Stimulated activated CD8-positive, alpha-beta memory T cell treated with anti-CD3 and anti-CD28 coated beads, Interleukin-12 subunit alpha, Interleukin-12 subunit beta, amount 100 ng/mL, for 24 hours (primary cell): ENCODE measurements around the gene GMCL2.
"Not testable (repeated sequence)": the region's sequence is repeated elsewhere in the genome, so short reads cannot be mapped to it uniquely, and the experiment has no call there.

Experiments used
- DNase-seq: peaks from one replicate; pipeline ENCODE4 v3.0.0-alpha.2; 2020; ENCODE audit errors: extremely low read depth

GMCL2 gene

DNA sequence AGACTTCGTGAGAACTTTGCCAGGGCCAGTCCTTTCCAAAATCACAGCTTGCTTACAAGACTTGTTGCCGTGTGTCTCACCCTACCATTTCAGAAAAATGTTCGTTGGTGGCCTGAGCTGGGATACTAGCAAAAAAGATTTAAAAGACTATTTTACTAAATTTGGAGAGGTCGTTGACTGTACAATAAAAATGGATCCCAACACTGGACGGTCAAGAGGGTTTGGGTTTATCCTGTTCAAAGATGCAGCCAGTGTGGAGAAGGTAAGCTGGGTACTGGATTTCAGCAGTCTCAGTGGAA, 18.5 kb upstream of the GMCL2 start:
- DNase-seq = no peak

DNA sequence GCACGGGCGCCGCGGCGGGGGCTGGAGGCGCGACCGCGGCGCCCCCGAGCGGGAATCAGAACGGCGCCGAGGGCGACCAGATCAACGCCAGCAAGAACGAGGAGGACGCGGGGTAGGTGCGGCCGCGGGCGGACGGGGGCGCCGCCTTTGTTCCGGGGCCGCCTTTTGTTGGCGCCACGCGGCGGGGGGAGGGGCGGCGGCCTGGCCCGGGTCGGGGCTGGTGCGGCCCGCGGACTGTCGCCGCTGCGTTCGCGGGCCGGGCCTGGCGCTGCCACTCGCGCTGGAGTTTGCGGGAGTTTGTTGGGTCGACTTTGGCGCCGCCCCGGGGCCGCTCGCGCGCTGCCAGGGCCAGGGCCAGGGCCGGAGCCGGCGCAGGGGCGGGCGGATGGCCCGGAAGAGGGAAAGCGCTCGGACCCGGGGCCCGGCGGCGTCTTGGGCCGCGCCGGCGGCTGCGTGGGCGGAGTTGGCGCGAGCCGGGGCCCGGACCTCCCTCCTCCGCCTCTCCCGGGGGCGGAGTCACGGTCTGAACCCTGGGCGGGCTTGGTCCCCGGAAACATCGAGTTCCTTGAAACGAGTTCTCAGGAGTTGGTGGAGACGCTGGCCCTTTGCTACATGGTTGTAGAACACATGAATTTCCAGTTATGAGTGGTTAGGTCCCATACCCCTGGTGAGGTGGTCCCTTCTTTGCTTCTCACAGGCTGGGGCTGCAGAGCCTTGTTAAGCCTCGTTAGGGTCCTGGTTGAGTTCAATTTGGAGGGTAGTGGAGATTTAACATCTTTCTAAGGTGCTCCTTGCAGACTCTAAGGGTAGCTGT, 18.0 kb upstream of the GMCL2 start:
- peak; percentile 51 for DNase-seq

DNA sequence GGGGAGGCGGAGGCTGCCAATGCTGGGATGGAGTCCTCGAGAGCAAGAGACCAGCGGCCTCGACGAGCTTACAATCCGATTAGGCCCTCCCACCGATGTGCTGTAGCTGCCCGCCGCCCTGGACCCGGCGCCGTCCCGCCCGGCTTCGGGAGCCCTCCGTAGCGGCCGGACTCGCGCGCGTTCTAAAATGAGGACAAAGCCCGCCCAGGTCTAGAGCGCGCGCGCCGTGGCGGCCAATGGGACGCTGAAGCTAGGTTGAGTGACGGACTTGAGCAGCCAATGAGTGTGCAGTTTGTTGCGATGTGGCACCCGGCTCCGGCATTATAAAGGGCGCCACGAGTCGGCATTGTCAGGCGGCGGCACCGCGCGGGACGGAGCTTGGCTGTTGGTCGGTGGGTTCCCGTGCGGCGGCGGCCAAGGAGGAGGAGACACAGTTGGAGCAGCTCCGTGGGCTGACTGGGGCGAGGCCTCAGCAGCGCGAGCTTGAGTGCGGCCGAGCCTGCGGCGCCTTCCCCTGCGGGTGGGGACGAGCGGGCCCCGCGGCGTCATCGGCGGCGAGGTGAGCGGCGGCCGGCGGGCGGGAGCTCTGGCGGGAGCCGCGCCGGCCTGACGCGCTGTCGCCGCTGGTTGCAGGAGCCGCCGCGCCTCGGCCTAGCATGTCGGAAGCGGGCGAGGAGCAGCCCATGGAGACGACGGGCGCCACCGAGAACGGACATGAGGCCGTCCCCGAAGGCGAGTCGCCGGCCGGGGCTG, 17.2 kb upstream of the GMCL2 start, which contains the start of gene HNRNPAB:
Gene HNRNPAB (plus strand): TSS at position 352 of the 753 bp plus-strand sequence. CDS start 305 bp downstream, at position 657.
- peak; percentile 79 for DNase-seq

DNA sequence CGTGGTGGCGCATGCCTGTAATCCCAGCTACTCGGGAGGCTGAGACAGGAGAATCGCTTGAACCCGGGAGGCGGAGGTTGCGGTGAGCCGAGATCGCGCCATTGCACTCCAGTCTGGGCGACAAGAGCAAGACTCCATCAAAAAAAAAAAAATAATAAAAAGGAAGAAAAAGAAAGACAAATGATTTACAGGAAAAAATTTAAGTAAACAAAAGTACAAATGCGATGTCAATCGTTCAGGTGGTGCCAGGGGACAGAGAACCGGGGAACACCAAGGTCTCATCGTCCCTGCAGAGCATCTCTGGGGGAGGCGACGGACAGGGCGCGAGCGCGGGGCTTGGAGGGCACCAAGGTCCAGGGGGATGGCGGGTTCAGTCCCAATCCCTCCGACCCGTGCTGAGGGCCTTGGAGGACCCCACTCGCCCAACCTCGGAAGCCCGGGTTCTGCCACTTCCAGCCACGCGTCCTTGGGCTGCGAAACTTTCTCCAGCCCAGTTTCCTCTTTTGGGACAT, 16.6 kb upstream of the GMCL2 start:
- no peak for DNase-seq

DNA sequence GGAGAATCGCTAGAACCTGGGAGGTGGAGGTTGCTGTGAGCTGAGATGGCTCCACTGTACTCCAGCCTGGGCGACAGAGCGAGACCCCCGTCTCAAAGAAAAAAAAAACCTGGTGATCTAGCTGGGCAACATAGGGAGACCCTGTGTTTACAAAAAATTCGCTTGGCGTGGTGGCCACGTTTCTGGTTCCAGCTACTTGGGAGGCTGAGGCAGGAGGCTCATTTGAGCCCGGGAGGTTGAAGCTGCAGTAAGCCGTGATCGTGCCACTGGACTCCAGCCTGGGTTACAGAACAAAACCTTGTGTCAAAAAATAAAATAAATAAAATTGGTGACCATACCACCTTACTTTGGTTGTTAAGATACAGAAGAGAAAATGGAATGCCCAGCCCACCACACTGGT, 15.4 kb upstream of the GMCL2 start:
- DNase-seq = no peak

DNA sequence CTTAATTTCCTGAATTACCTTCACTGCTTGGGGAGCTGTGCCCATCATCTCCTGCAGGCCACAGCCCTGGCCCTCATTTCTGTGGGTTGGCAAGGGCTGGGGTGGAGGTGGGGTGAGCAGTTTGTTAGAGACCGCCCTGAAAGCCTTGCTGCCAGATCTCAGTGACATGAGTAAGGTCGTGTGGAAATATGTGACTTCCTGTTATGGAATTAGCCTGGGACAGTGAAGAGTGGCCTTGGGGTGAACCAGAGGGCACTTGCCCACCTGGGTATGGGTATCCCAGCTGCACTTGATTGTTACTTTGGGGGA, 14.7 kb upstream of the GMCL2 start:
- DNase-seq = no peak

DNA sequence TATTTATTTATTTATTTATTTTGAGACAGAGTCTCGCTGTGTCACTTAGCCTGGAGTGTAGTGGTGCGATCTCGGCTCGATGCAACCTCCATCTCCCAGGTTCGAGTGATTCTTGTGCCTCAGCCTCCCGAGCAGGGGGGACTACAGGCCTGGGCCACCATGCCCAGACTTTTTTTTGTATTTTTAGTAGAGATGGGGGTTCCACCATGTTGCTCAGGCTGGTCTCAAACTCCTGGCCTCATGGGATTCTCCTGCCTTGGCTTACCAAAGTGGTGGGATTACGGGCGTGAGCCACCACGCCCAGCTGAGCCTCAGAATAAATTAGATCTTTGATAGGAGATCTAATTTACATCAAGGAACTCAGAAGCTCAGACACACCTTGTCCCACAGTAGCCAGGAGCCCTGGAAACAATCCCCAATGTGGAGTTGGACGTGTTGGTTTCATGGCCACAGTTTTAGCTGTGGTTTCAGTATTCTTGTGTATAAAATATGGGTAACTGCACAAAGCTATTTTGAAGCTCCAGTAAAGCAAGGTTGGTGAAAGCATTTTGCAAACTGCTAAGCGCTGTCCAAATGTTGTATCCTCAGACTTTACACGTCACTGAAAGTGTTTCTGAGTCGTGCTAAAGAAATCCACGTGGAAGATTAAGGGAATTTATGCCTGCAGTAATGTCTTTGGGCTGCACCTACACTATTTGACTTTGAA, 14.2 kb upstream of the GMCL2 start:
- DNase-seq = no peak

DNA sequence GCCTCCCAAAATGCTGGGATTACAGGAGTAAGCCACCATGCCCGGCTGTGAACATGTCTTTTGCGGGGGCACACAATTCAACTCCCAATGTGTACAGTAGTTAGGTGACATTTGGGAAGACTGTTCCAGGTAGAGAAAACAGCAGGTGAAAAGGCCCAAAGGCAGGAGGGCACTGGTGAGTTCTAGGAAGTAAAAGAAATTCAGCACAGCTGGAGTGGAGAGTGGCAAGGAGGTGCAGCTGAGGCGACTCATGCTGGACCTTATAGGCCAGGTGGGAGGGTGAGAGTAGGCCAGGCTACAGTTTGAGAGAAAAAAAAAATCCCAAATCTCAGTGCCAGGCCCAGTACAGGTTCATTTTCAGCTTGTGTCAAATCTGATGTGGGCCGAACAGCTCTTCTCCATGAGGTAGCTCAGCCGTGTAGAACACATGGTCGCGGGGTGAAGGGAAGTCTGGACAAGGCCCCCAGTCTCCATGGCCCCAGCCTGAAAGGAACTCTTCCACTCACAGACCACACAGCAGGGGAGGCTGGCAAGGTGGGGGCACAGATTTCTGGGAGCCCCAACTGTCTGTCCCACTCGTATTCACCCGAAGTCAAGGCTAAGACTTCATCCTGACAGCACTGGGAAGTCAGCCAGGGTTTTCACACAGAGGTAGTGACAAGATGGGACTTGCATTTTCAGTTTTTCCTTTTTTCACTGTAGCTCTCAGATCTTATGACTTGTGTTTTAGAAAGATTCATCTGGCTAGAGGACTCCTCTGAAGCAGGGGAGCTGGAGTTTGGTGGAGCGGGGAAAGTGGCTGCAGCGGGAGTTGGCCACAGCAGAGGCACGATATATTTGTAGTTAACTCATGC, 12.6 kb upstream of the GMCL2 start:
- no peak for DNase-seq

DNA sequence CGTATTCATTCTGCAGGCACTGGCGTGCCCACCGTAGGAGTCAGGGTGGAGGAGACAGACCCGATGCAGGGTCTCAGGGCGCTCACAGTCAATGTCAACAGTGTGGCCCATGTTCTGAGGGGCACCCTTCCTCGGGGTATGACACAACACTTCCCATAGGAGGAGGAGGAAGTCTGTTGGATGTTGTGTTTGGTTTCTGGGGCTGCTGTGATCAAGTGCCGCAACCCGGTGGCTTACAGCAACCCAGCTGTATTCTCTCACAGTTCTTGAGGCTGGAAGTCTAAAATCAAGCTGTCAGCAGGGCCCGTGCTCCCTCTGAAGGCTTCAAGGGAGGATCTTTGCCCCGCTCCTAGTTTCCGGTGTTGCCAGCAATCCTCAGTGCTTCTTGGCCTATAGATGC, 11.5 kb upstream of the GMCL2 start:
- DNase-seq = no peak

DNA sequence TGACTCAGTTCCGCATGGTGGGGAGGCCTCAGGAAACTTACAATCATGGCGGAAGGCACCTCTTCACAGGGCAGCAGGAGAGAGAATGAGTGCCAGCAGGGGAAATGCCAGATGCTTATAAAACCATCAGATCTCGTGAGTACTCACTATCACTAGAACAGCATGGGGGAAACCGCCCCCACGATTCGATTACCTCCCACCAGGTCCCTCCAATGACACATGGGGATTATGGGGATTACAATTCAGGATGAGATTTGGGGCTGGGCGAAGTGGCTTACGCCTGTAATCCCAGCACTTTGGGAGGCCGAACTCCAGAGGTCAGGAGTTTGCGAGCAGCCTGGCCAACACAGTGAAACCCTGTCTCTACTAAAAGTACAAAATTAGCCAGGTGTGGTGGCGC, 11.0 kb upstream of the GMCL2 start:
- DNase-seq = not testable (repeated sequence)

DNA sequence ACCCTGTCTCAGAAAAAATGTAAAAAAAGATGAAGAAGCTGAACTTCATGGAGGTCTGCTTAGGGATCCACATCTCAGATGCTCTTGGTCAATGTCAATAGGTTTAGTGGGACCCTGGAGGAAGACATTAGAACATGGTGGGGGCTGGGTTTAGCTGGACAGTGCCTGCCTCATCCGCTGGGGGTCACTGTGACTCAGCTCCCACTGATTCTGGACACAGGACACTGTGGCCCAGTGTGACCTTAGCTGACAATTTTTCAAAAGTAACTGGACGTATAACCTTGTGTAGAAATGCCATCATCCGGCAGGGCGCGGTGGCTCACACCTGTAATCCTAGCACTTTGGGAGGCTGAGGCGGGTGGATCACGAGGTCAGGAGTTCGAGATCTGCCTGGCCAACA, 9.8 kb upstream of the GMCL2 start:
- no peak for DNase-seq

DNA sequence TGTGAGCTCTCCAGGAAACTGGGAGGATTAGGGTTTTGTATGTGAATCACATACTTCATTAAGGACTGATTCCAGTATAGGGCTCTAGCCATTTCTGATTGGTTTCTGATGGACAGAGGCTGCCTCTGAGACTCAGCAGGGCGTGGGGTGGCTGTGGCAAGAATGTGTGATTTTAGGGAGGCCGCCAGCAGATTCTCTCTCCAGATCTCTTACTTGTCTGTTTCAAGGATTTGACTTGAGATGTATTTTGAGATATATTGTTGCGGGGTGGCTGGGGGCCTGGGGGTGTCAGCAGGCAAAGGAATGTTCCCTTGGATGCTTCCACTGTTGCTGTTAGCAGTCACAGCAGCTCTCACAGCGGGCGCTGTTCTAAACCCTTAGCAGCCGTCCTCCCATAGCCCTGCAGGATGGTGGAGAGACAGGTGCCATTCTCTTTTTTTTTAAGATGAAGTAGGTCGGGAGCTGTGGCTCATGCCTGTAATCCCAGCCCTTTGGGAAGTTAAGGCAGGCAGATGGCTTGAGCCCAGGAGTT, 9.2 kb upstream of the GMCL2 start:
- no peak for DNase-seq

DNA sequence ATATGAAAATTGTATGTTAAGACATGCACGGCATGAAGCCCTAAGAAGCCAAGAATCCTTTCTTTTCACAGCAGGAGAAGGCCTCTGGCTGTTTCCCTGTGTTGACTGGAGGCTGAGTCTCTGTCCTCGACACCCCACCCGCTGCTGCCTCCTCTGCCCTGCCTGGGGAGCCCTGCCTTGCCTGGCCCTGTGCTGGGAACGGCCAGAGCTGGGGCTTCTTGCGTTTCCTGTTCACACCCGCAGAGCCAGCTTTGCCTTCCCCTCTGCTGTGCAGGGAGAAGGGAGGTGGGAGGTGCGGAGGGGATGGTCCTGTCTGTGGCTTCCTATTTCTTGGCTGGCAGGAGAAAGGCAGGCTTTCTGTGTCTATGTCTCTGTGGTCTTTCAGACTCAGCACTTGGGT, 6.9 kb upstream of the GMCL2 start:
- DNase-seq = no peak

DNA sequence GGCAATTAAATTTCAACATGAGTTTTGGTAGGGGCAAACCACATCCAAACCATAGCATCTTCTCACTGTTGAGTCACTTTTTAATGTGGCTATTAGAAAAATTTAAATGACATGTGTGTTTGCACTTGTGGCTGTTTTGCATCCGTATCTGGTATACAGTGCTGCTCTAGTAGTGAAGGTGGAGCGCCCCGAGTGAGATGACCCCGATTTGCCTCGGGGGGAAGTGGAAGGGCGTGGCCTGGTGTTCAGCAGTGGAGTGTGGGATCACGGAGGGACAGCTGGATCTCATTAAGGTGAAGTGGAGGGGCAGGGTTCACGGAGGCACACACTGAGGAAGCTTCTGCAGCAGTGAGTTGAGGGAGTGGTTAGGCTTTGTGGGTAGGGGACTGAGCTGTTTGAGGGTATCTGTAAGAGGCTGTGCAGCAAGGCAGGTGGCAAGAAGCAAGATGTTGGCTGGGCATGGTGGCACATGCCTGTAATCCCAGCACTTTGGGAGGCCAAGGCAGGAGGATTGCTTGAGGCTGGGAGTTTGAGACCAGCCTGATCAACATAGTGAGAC, 6.2 kb upstream of the GMCL2 start:
- no peak for DNase-seq

DNA sequence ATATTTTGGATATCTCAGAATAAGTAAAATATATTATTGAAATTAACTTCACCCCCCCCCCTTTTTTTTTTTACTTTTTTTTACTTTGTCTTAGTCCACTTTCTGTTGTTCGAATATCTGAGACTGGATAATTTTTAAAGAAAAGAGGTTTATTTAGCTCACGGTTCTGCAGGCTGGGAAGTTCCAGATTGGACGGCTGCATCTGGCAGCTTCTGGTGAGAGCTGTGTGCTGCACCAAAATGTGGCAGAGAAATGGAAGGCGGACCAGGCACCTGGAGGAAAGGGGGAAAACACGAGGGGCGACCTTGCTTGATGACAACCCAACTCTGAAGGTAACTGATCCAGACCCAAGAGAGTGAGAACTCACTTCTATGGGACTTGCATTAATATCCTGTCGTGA, 5.6 kb upstream of the GMCL2 start:
- DNase-seq = no peak

DNA sequence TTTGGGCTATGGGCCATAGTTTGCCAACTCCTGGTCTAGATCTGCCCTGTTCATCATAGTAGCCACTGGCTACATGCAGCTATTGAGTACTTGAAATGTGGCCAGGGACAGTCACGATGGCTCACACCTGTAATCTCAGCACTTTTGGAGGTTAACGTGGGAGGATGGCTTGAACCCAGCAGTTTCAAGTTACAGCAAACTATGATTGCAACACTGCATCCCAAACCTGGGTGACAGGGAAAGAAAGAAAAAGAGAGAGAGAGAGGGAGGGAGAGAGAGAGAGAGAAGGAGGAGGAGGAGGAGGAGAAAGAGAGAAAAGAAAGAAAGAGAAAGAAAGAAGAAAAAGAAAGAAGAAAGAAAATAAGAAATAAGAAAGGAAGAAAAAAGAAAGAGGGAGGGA, 5.1 kb upstream of the GMCL2 start:
- DNase-seq = no peak

DNA sequence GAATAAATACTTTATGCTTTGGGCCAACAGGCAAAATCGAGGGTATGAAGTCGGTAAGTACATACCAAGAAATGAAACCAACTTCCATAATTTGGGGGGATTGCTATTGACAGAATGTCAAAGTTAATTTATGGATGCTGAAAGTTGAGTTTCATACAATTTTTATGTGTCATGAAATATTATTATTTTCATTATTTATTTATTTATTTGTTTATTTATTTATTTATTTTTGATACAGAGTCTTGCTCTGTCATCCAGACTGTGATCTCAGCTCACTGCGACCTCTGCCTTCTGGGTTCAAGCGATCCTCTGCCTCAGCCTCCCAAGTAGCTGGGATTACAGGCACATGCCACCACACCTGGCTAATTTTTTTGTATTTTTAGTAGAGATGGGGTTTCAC, 4.5 kb upstream of the GMCL2 start:
- DNase-seq = no peak

DNA sequence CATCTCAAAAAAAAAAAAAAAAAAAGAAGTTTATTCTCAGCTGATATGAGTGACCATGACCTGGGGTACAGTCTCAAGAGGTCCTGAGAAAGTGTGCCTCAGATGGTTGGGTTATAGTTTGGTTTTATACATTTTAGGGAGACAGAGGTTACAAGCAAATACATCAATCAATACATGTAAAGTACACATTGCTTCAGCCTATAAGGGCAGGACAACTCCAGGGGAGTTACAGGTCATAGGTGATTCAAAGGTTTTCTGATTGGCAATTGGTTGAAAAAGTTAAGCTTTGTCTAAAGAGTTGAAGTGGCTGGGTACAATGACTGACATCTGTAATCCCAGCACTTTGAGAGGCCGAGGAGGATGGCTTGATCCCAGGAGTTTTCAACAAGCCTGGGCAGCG, 2.3 kb upstream of the GMCL2 start:
- DNase-seq = no peak

DNA sequence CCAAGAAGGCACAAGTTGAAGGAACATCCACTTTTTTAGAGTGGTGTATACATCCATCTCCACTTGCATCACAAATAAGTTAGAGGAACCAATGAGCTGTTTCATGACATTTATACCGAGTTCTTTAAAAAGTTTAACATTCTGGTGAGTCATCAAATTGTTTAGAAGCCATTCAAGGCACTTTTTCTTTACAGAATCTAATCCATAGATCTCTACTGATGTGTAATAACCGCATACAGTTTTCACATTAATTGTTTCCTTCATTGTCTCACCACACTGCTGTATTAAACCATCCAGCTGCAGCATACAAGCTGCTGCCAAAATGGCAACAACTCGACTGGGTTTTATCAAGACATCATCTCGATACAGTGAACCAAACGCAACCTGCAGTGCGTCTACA, 744 bp downstream of the GMCL2 start:
- DNase-seq = no peak

DNA sequence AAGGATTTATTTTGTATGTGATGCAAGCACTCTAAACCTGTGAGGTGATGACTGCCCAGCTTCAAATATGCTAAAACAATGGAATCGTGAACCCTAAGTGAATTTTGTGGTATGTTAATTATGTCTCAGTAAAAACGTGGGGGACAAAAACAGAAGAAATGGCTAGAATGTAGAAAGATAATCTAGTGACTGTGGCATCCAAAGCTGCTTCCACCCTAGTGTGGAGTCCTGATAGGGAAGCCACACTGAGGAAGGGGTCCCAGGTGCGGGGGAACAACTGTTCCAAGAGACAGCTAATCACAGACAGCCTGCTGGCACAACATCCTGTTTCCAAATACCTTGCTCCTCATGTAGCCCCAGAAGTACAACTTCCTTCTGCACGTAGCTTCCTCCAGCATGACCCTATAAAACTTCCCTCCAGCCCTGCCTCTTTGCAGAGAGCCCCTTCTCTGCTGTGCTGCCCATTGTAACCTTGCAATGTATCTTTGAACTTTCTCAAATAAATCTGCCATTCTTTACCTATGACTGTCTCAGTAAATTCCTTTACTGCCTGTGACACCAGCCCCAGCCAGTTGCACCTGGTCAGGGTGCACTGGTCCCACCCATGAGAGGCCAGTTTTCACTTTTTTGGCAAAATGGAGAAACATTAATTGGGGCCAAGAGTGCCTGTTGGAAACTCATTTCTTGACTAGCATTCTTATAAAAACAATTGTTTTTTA, 4.9 kb downstream of the GMCL2 start:
- DNase-seq = no peak
